GM21529 (cell line): ENCODE data around the gene AGMO.

ENCODE experiments used
- ATAC-seq: cut with Tn5 transposase; IDR thresholded peaks from one replicate; pipeline ENCODE4 v1.9.1; 2021; ENCODE audit not compliant: unreplicated experiment

Gene AGMO

DNA sequence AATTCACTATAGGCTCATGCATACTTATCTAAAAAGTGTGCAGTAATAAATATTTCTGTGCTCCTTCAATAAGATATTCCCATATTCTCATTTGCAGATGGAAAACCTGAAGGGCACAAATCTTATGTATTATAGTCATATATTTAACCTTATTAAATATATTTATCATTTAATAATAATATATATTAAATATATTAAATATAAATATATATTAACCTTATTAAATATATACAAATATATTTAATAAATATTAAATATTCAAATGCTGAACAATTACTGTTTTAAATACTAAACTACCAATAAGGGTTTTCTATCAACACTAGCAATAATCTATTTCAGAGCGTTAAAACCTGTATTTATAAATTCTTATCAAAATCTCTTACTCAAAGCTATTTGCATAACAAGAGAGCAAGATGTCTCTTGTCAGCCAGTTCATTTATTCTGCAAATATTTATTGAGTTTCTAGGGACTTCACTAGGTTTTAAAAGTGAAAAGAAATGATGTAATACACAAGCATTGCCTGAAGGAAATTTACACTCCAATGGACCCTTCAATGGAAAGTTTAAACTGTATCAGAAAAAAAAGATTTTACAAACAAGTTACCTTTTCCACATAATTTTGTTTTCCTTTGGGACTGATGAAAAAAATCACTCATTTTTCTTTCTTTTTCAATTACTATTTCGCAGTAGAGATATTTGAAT lies 159.2 kb downstream of the AGMO start:
- ATAC-seq, result no peak

- no peak for ATAC-seq
These were observed 161.4 kb downstream of the AGMO start for GRCh38 chr7:15400440-15400839.

DNA sequence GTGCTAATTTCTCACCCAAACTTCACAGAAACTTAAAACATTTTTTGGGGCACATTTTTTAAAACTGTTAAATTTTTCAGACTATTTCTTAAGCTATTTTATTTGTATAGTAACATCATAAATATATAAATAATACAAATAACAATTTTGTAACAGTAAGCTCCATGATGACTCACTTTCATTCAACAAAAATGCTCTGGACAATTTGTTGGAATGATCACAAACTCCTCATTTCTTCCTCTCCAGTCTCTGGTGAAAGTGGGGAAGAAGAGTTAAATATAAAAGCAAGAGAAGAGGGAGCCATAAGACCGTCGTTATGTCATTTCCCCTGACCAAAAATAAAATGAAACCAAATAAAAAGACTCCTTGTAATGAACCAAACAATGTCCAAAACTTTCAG lies 162.4 kb downstream of the AGMO start:
- ATAC-seq, result no peak

- ATAC-seq, result no peak
These were observed 163.7 kb downstream of the AGMO start for GRCh38 chr7:15397922-15398760.

DNA sequence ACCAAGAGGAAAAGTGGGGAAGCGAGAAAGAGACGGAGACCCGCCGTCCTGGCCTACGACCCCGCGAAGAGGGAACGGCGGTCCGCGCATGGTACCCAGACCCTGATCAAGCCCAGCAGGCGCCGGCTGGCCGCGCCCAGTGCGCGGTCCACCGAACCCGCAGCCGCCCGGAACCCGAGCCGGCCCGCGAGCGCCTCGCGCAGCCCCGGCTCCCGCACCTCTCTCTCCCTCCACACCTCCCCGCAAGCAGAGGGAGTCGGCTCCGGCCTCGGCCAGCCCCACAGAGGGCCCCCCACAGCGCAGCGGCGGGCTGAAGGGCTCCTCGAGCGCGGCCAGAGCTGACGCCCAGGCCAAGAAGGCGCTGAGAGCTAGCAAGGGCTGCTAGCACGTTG lies 164.7 kb downstream of the AGMO start:
- no peak for ATAC-seq

DNA sequence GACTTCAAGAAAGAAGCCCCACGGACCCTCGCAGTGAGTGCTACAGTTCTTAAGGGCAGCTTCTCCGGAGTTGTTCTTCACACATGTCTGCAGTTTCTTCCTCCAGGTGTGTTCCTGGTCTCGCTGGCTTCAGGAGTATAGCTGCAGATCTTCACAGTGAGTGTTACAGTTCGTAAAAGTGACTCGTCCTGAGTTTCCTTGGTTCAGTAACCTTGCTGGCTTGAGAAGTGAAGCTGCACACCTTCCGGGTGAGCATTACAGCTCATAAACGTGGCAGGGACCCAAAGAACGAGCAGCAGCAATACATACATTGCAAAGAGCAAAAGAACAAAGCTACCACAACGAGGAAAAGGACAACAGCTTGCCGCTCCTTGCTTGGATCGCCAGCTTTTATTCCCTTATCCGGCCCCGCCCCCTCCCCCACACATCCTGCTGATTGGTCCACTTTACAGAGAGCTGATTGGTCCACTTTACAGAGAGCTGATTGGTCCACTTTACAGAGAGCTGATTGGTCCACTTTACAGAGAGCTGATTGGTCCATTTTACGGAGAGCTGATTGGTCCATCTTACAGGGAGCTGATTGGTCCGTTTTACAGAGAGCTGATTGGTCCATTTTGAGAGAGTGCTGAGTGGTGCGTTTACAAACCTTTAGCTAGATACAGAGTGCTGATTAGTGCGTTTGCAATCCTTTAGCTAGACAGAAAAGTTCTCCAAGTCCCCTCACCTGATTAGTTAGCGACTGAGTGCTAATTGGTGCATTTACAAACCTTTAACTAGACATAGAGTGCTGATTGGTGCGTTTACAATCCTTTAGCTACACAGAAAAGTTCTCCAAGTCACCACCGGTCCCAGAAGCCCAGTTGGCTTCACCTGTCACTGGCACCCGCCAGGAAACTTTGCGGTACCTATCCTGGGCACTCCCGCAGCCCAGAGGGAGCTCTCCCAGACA lies 165.3 kb downstream of the AGMO start:
- ATAC-seq, result no peak

GRCh38 chr7:15389073-15389472 lies 172.7 kb downstream of the AGMO start:
- no peak for ATAC-seq

DNA sequence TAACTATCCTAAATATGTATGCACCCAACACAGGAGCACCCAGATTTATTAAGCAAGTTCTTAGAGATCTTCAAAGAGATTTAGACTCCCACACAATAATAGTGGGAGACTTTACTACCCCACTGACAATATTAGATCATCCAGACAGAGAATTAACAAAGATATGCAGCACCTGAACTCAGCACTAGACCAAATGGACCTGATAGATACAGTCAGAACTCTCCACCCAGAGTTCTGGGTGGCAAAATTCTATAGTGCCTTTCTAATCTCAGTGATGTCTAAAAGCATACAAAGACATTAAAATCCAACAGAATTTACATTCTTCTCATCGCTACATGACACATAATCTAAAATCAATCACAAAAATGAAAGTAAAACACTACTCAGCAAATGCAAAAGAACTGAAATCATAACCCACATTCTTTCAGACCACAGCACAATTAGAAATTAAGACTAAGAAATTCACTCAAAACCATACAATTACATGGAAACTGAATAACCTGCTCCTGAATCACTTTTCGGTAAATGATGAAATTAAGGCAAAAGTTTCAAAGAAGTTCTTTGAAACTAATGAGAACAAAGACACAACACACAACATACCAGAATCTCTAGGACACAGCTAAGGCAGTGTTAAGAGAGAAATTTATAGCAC lies 183.2 kb downstream of the AGMO start:
- no peak for ATAC-seq

- no peak for ATAC-seq
These were observed 185.2 kb downstream of the AGMO start for GRCh38 chr7:15376600-15376999.

- ATAC-seq, result no peak
These were observed 191.4 kb downstream of the AGMO start for GRCh38 chr7:15370441-15370840.

- ATAC-seq, result no peak
These were observed 193.2 kb downstream of the AGMO start for GRCh38 chr7:15368653-15369052.

GRCh38 chr7:15367897-15368296 lies 193.9 kb downstream of the AGMO start:
- ATAC-seq, result no peak

- no peak for ATAC-seq
These were observed 203.7 kb downstream of the AGMO start for GRCh38 chr7:15358112-15358511.

DNA sequence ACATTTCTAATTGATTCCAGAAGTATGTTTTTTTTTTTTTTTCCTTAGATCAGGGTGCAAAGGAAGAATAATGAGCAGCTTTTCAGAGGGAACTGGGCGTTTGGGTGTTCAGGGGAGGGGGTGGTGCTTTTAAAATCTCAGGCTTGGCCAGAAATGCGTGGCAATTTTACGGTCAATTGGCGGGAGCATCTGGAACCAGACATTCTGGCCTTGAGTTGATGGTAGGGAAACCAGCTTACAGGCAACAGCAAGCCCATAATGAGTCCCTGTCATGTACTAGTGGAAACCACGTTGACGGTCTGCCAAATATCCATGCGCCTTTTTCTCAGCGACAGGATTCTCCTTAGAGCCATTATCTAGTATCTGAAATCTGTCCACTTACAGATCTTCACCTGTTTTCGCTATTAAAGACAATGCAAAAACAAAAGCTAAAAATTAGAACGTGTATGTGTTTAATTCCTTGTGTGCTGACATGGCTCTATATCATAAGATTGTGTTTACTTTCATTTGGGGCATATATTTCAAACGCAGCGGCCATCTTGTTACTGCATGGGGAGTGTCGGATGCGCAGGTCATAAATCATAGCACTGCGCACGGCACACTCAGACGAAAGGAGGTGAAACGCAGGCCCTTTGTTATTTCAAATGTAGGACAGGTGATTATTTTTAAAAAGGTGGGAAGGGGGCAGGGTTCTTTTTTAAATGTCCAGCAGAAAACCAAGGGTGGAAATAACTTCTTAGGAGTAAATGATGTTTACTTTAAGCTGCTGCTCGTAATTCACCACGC lies 209.2 kb downstream of the AGMO start:
- no peak for ATAC-seq

DNA sequence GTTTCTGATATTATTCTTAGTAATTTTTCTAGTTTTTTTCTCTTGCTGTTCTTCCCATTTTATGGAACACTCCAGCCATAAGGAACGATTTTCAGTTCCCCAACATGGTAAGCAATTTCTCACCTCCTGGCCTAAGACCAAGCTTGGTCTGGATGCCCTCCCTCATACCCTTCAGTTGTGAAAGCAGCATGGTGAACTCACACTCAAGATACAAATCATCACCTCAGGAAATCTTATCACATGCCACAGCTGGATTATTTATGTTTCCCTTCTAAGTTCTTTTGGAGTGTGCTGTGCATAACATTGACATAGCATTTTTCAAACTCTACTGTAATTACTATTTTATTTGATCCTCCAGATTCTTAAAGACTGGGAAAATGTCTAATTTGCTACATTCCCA lies 216.6 kb downstream of the AGMO start:
- no peak for ATAC-seq

- no peak for ATAC-seq
These were observed 220.0 kb downstream of the AGMO start for GRCh38 chr7:15341817-15342216.

- ATAC-seq, result no peak
These were observed 225.7 kb downstream of the AGMO start for GRCh38 chr7:15336146-15336545.

GRCh38 chr7:15335390-15335789 lies 226.4 kb downstream of the AGMO start:
- no peak for ATAC-seq

- no peak for ATAC-seq
These were observed 227.1 kb downstream of the AGMO start for GRCh38 chr7:15334536-15335263.
